ENCODE measurements around the gene PREX1.

DNA sequence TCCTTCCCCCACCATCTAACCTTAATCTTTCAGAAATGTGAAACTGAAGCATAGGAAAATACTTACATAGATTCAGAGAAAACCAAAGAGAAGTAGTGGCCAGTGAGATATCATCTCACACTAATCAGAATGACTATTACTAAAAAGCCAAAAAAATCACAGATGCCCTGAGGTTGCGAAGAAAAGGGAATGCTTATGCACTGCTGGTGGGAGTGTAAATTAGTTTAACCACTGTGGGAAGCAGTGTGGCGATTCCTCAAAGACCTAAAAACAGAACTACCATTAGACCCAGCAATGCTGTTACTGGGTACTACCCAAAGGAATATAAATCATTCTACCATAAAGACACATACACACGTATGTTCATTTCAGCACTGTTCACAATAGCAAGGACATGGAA, 9.2 kb upstream of the PREX1 start:
- no peak for TF ChIP-seq YY1 (IDR thresholded peaks at IDR 0.05; ENCODE audit: insufficient read depth, insufficient read length)
- no peak for TF ChIP-seq ZNF274 (IDR thresholded peaks at IDR 0.05; ENCODE audit: low read depth, low read length)

Data from NT2/D1 (cell line).